ENCODE measurements around the gene DUSP11.
"Not testable (repeated sequence)": the region's sequence is repeated elsewhere in the genome, so short reads cannot be mapped to it uniquely, and the experiment has no call there.

DUSP11 gene

DNA sequence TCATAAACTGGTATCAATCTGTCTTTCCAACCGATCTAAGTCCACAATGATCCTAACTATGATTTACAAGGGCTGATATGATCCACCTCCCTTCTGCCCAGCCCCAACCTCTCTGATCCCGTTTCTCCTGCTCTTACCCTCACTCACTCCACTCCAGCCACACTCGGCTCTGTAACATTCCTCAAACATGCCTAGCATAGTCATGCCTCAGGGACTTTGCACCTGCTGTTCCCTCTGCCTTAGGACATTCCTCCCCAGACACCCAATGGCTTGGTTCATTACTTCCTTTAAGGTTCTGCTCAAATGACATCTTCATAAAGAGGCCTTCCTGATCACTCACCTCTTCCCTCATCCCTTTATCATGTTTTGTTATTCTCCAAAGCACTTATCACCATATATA is 9.2 kb downstream of the DUSP11 start:
- no peak for DNase-seq

- DNase-seq: no peak
These were observed 12.9 kb downstream of the DUSP11 start for GRCh38 chr2:73766994-73767393.

DNA sequence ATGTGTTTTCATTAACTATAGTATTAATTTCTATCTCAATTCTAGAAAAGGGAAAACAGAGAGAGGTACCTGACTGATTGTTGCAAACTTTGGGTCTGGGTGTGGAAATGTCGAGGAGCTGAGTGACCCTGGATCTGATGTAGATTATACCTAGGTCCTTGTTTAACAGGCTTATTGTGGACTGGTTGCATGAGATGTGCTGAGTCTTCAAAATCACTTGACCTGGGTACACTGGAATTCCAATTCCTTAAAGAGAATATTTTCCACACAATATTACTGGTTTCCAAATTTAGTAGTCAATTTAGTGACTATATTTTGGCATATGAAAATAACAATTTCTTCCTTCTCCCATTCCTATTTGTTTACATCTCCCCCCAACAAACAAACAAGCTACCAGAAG is 13.6 kb downstream of the DUSP11 start:
- no peak for DNase-seq

DNA sequence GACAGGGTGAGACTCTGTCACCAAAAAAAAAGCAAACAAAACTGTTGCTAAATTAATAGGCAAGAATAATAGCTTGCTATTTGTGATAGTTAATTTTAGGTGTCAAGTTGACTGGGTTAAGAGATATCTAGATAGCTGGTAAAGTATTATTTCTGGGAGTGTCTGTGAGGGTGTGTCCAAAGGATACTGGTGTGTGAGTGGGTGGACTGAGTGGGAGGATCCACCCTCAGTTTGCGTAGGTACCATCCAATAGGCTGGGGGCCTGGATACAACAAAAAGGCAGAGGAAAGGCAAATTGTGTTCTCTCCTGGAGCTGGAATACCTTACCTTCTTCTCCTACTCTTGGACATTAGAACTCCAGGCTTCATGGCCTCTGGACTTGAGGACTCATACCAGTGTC is 15.0 kb downstream of the DUSP11 start:
- no peak for DNase-seq

DNA sequence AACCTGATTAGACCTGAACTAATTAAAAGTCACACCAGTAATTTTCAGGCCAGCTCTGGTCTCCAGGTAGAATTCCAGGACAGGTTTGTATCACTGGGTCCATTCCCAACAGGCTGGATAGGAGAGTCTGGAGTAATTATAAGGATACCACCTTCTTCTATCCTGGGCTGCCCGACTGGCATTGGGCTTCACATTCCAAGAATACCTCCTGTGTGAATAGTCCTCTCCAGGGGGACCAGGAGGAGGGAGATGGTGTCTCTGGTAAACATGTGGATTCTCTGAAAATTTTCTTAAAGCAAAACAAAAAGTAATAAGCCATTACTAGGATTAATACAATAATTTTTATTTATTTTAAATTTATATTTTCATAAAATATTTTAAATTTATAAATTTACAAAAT is 17.3 kb downstream of the DUSP11 start:
- DNase-seq: no peak

- DNase-seq: no peak
These were observed 20.0 kb downstream of the DUSP11 start for GRCh38 chr2:73759904-73760303.

GRCh38 chr2:73759285-73759764 is 20.6 kb downstream of the DUSP11 start:
- DNase-seq: no peak

GRCh38 chr2:73754332-73754731 is 25.6 kb downstream of the DUSP11 start:
- not testable (repeated sequence) for DNase-seq

DNA sequence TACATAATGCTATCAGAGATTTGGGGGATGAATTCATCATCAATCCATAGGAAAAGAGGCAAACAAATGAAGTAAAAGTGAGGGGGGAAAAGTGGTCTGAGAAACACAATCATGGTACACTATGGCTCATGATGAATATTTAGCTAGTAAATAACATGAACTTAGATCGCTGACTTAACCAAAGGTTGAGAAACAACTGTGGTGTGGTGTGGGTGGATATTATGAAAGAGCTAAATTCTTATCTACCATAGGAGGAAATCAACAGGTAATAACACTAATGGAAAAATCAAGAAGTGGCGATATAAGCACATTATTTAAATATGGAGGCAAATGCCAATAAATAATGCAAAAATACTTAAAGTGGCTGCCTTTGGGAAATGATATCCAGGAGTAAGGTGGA is 30.6 kb downstream of the DUSP11 start:
- DNase-seq: no peak

DNA sequence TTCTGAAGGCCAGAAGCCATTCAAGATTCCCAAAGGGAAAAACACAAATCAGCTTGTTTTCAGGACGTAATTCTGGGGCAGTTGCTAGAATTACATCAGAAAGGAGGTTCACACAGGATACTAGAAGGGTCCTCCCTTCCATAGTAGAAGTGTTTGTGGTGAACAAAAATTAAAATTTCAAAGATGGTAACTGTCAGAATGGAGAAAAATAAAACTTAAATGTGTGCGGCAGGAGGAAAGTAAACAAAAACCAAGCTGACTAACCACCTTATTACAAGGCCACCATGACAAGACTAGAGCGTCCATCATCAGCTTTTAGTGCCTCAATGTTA is 33.1 kb downstream of the DUSP11 start:
- no peak for DNase-seq

GRCh38 chr2:73746015-73746876 is 33.7 kb downstream of the DUSP11 start:
- no peak for DNase-seq

DNA sequence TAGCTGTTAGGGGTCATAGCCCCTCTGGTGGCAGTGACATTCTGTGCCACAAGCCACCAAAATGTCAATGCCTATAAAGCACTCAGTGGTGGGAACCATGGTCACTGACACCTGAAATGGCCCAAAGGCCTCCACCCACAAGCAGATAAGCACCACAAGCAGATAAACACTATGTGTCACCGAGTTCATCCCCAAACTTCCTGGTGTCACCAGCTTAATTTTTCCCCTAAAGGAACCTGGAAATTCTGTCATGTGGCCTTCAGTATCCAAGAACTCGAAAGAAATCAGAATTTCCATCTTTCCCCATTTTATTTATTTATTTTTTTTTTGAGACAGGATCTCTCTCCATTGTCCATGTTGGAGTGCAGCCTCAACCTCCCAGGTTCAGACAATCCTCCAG is 39.1 kb downstream of the DUSP11 start:
- DNase-seq: no peak

DNA sequence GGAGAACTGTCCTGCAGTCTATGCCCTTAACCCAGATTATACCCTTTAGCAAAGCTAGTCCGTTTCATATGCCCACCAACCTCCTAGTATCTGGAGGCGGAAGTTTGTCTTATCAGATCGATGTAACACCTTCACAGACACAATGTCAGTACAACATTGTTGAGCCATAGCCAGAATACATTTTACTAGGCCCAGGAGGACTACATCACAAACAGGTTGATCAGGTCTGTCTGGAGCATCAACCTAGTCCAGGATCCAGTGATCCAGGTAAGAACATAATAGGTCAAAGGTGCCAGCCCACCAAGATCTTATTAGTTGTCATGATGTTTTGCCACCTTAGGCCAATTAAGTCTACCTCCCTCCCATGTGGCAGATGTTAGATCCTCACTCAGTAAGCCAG is 40.8 kb downstream of the DUSP11 start:
- no peak for DNase-seq

- DNase-seq: peak; percentile 89
These were observed 42.8 kb downstream of the DUSP11 start, which contains the start of gene TPRKB for GRCh38 chr2:73736855-73737779. Gene TPRKB (minus strand): TSS chr2:73737345. CDS start chr2:73734569, 2,776 bp downstream.

DNA sequence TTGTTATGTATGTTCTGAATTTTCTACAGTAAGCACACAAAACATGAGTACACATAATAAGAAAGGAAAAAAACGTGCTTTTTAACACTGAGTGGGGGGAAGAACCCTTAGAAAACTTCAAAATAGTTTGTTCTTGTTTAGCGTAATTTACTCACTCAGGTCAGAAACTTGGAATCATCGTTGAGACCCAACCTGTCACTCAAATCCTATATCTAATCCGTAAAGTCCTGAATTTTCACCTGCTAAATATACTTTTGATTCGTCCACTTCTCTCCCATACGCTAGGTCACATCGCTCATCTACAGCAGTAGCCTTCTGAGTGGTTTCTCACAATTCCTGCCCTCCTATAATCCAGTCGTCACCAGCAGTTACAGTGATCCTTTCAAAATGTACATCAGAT is 43.5 kb downstream of the DUSP11 start:
- DNase-seq: no peak

DNA sequence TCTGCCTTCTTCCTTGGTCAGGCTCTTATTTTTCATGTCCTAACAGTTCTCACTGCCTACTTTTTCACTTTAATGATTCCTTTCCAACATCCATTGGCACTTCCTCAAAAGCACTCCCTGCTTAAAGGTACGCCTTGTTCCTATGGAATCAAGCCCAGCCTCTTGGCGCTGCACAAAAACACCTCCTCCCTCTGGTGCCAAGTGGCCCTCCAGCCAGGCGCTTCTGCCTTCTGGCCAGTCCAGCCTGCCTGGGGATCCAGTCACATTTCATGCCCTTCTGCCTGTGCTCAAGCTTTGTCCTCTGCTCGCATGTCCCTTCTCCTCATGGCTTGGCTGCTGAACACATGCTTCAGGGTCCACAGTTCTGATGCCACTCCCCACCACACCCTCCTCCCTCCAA is 49.1 kb downstream of the DUSP11 start:
- no peak for DNase-seq

- DNase-seq: no peak
These were observed 51.2 kb downstream of the DUSP11 start for GRCh38 chr2:73728711-73729110.

DNA sequence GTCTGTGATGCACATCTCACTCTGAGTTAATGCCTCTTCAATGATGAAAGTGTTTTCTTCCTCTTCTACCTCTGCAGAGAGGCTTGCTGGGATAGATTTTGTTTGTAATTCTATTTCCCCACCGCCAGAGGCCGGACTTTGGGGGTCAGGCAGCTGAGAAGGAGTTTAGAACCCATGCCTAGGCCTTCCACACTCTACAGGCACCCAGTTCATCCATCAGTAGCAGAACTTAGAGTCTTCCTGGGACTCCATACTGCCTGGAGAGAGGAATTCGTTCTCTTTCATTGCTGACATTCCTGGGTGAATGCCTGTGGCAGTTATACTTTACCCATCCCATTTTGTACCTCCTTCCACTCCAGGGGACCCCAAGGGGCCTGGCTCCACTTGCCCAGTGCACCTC is 51.9 kb downstream of the DUSP11 start:
- DNase-seq: no peak

DNA sequence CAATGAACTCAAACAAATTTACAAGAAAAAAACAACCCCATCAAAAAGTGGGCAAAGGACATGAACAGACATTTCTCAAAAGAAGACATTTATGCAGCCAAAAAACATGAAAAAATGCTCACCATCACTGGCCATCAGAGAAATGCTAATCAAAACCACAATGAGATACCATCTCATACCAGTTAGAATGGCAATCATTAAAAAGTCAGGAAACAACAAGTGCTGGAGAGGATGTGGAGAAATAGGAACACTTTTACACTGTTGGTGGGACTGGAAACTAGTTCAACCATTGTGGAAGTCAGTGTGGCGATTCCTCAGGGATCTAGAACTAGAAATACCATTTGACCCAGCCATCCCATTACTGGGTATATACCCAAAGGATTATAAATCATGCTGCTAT is 53.2 kb downstream of the DUSP11 start:
- DNase-seq: not testable (repeated sequence)

GRCh38 chr2:73718851-73719621 is 60.9 kb downstream of the DUSP11 start:
- DNase-seq: no peak

GRCh38 chr2:73718421-73718820 is 61.5 kb downstream of the DUSP11 start:
- no peak for DNase-seq

DNA sequence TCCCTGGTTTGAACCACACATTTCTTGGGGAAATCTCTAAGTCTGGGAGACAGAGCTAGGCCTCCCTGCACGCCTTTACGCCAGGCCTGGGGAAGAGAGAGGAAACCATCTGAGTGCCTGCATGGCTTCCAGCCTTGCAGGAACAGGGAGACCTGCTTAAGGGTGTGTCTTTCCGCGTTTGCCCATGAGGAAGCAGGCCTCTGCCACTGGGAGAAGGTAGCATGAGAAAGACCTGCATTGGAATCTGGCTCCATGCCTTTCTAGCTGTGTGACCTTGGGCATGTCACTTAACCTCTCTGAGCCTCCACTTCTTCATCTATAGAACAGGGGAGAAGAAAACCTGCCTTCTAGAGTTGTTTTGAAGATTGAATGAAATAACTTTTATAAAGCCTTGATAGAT is 62.2 kb downstream of the DUSP11 start:
- DNase-seq: not testable (repeated sequence)

GRCh38 chr2:73717251-73717606 is 62.7 kb downstream of the DUSP11 start:
- DNase-seq: no peak

Data from SIG-M5 (cell line).